ENCODE results near the gene FPR3.

- TF ChIP-seq, protein P1, sequence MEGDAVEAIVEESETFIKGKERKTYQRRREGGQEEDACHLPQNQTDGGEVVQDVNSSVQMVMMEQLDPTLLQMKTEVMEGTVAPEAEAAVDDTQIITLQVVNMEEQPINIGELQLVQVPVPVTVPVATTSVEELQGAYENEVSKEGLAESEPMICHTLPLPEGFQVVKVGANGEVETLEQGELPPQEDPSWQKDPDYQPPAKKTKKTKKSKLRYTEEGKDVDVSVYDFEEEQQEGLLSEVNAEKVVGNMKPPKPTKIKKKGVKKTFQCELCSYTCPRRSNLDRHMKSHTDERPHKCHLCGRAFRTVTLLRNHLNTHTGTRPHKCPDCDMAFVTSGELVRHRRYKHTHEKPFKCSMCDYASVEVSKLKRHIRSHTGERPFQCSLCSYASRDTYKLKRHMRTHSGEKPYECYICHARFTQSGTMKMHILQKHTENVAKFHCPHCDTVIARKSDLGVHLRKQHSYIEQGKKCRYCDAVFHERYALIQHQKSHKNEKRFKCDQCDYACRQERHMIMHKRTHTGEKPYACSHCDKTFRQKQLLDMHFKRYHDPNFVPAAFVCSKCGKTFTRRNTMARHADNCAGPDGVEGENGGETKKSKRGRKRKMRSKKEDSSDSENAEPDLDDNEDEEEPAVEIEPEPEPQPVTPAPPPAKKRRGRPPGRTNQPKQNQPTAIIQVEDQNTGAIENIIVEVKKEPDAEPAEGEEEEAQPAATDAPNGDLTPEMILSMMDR (conservative IDR thresholded peaks at IDR 0.05; ENCODE audit: low read depth in 2 of 2) = no peak
- TF ChIP-seq EZH2 (IDR thresholded peaks at IDR 0.05; ENCODE audit: low read depth, unreplicated experiment) (no peak), POLR2AphosphoS5 (IDR thresholded peaks at IDR 0.05; ENCODE audit: low read depth) (no peak), CREB1 (CRISPR knock-in tag; IDR thresholded peaks at IDR 0.05; ENCODE audit: low read depth) (no peak), NANOG (IDR thresholded peaks at IDR 0.05; ENCODE audit: borderline replicate concordance) (no peak), EZH2phosphoT487 (IDR thresholded peaks at IDR 0.05; ENCODE audit: unreplicated experiment) (no peak), STAT1 (IDR thresholded peaks at IDR 0.05; ENCODE audit: unreplicated experiment) (no peak), JUNB (IDR thresholded peaks at IDR 0.05; ENCODE audit: unreplicated experiment) (no peak)
- TF ChIP-seq, protein P2, sequence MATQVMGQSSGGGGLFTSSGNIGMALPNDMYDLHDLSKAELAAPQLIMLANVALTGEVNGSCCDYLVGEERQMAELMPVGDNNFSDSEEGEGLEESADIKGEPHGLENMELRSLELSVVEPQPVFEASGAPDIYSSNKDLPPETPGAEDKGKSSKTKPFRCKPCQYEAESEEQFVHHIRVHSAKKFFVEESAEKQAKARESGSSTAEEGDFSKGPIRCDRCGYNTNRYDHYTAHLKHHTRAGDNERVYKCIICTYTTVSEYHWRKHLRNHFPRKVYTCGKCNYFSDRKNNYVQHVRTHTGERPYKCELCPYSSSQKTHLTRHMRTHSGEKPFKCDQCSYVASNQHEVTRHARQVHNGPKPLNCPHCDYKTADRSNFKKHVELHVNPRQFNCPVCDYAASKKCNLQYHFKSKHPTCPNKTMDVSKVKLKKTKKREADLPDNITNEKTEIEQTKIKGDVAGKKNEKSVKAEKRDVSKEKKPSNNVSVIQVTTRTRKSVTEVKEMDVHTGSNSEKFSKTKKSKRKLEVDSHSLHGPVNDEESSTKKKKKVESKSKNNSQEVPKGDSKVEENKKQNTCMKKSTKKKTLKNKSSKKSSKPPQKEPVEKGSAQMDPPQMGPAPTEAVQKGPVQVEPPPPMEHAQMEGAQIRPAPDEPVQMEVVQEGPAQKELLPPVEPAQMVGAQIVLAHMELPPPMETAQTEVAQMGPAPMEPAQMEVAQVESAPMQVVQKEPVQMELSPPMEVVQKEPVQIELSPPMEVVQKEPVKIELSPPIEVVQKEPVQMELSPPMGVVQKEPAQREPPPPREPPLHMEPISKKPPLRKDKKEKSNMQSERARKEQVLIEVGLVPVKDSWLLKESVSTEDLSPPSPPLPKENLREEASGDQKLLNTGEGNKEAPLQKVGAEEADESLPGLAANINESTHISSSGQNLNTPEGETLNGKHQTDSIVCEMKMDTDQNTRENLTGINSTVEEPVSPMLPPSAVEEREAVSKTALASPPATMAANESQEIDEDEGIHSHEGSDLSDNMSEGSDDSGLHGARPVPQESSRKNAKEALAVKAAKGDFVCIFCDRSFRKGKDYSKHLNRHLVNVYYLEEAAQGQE (IDR thresholded peaks at IDR 0.05; ENCODE audit: unreplicated experiment) = no peak
- TF ChIP-seq, protein P3, sequence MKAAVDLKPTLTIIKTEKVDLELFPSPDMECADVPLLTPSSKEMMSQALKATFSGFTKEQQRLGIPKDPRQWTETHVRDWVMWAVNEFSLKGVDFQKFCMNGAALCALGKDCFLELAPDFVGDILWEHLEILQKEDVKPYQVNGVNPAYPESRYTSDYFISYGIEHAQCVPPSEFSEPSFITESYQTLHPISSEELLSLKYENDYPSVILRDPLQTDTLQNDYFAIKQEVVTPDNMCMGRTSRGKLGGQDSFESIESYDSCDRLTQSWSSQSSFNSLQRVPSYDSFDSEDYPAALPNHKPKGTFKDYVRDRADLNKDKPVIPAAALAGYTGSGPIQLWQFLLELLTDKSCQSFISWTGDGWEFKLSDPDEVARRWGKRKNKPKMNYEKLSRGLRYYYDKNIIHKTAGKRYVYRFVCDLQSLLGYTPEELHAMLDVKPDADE (IDR thresholded peaks at IDR 0.05) = no peak
Measured at GRCh38 chr19:51784109-51784785, 10.7 kb upstream of the FPR3 start.

Measured in GM23338 (cell line).